ENCODE results near the gene RELA. TPM values are rescaled to one million over a fixed set of nuclear protein-coding genes. Genes with fewer than 3 reads are reported as not detected.

RELA gene
- polyA plus RNA-seq, 4 donors = 32.2 to 46.9 (median 36.7) TPM

DNA sequence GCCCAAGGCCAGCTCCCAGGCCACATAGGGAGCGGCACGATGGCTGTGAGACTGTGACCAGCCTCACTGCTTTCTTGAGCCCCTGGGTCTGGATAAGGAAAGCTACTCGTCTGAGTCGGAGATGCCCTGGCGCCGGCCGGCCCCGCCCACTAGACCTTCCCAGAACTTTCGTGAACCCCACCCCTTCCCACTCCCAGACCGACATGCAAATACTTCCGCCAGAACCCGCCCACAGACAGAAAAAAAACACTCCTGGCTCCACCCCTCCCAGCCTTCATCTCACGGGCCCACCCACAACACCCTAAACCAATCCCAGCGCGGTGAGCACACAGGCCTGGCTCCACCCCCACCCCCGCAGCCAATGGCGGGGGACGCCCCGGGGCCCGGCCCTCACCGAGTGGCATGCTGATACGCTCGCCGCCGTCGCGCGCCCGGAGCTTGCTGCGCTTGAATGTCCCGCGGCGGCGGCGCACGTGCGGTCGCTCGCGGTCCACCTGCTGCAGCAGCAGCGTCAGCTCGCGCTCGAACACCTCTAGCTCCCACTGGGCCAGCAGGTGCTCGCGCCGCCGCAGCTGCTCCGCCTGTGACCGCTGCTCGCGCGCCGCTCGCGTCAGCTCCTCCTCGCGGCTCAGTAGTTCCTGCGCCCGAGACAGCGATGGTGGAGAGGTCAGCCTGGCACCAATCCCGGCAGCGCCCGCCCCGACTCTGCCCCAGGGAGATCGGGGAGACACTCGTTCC is 55.7 kb downstream of the RELA start:
- Histone ChIP-seq H3K9me3 (ENCODE audit: control insufficient read depth in 2 of 2, insufficient read depth in 1 of 2, low read depth in 1 of 2, low read length in 1 of 2) (no peaks in the 10 kb centered on the region), H3K36me3 (ENCODE audit: control insufficient read depth in 3 of 3, insufficient read depth in 2 of 3, low read depth in 1 of 3, low read length in 3 of 3) (peaks cover 23 to 96% (median 30%) of the 10 kb centered on the region in 3 donors), H3K4me3 (ENCODE audit: low read depth in 1 of 3, low read length in 3 of 3) (no peak overlapping the region), H3K27ac (ENCODE audit: low read depth in 1 of 3, low read length in 2 of 3) (peak overlapping the region in 2 of 3 donors; percentile 9 to 78), H3K27me3 (ENCODE audit: control insufficient read depth in 3 of 3, insufficient read depth in 3 of 3, low read length in 3 of 3) (no peaks in the 10 kb centered on the region), H3K4me1 (ENCODE audit: control insufficient read depth in 3 of 3, insufficient read depth in 2 of 3, low read depth in 1 of 3, low read length in 2 of 3) (peaks cover 0 to 36% (median 6%) of the 10 kb centered on the region in 3 donors)
- peak; percentile 70 to 91 for DNase-seq
- no peak for FAIRE-seq
- WGBS, 3 donors = 55 to 81% (median 70%) methylated on average over 67 of the region's 67 CpGs

DNA sequence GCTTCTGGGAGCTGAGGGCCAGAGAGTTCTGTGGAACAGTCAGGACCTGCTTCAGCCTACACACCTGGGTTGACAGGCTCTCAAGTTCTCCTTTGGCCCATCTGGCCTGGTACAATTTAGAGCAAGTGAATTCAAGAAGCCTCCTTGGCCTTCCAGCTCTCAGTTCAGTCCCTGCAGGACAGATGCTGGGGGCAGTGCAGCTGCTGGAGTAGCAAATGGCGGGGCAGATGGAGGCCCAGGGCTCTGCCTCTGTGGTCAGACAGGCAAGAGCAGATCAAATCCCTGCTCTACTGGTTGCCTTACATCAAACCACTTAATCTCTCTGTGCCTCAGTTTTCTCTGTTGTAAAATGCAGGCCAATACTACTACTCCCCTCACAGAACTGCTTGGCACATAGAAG is 58.5 kb downstream of the RELA start:
- H3K9me3 ChIP-seq (ENCODE audit: control insufficient read depth in 2 of 2, insufficient read depth in 1 of 2, low read depth in 1 of 2, low read length in 1 of 2) = no peaks in the 10 kb centered on the region
- DNase-seq = no peak
- no peak for FAIRE-seq
- no peak overlapping the region for H3K27ac ChIP-seq (ENCODE audit: low read depth in 1 of 3, low read length in 2 of 3)
- H3K36me3 ChIP-seq (ENCODE audit: control insufficient read depth in 3 of 3, insufficient read depth in 2 of 3, low read depth in 1 of 3, low read length in 3 of 3) = peaks cover 23 to 92% (median 30%) of the 10 kb centered on the region in 3 donors
- no peaks in the 10 kb centered on the region for H3K27me3 ChIP-seq (ENCODE audit: control insufficient read depth in 3 of 3, insufficient read depth in 3 of 3, low read length in 3 of 3)
- no peak overlapping the region for H3K4me3 ChIP-seq (ENCODE audit: low read depth in 1 of 3, low read length in 3 of 3)
- H3K4me1 ChIP-seq (ENCODE audit: control insufficient read depth in 3 of 3, insufficient read depth in 2 of 3, low read depth in 1 of 3, low read length in 2 of 3) = peaks cover 0 to 13% (median 0%) of the 10 kb centered on the region in 3 donors
- 92 to 100% (median 94%) methylated on average over 1 of the region's 1 CpG for WGBS, 3 donors

Other genes with a start within 250 kb of the RELA start
- 1,000 to 10,000 TPM in 2 of 4 donors, 100 to 1,000 TPM in 2; 256 to 3,420 (median 1,041) TPM for gene NEAT1, start 240.1 kb downstream of the RELA start, polyA plus RNA-seq
- gene MALAT1, start 163.9 kb downstream of the RELA start, polyA plus RNA-seq = 100 to 1,000 TPM; 155 to 454 (median 226) TPM
- 10 to 100 TPM; 46.7 to 76.9 (median 61.0) TPM for gene SCYL1, start 137.8 kb downstream of the RELA start, polyA plus RNA-seq
- 10 to 100 TPM in 3 of 4 donors, 1 to 10 TPM in 1; 6.5 to 77.6 (median 21.3) TPM for gene LTBP3, start 104.6 kb downstream of the RELA start, polyA plus RNA-seq
- gene ZNRD2, start 92.4 kb downstream of the RELA start, polyA plus RNA-seq = 10 to 100 TPM; 27.7 to 49.2 (median 35.0) TPM
- gene FAM89B, start 90.4 kb downstream of the RELA start, polyA plus RNA-seq = 10 to 100 TPM; 15.9 to 39.2 (median 33.4) TPM
- 100 to 1,000 TPM in 1 of 4 donors, 10 to 100 TPM in 3; 36.1 to 131 (median 62.4) TPM for gene EHBP1L1, start 86.9 kb downstream of the RELA start, polyA plus RNA-seq
- 10 to 100 TPM in 1 of 4 donors, under 1 TPM in 2, not detected in 1; 0.84 to 31.1 (median 0.89) TPM for gene KCNK7, start 67.1 kb downstream of the RELA start, polyA plus RNA-seq
- 100 to 1,000 TPM in 2 of 4 donors, 10 to 100 TPM in 2; 66.4 to 180 (median 126) TPM for gene MAP3K11, start 48.7 kb downstream of the RELA start, polyA plus RNA-seq
- gene PCNX3, start 47.1 kb downstream of the RELA start, polyA plus RNA-seq = 10 to 100 TPM; 12.7 to 27.5 (median 22.1) TPM
- gene SIPA1, start 24.8 kb downstream of the RELA start, polyA plus RNA-seq = 10 to 100 TPM; 21.7 to 45.2 (median 33.1) TPM
- gene KAT5, start 49.3 kb upstream of the RELA start, polyA plus RNA-seq = 10 to 100 TPM; 63.9 to 76.7 (median 71.1) TPM
- 10 to 100 TPM; 36.9 to 65.1 (median 50.2) TPM for gene RNASEH2C, start 57.9 kb upstream of the RELA start, polyA plus RNA-seq
- gene AP5B1, start 118.1 kb upstream of the RELA start, polyA plus RNA-seq = 10 to 100 TPM in 1 of 4 donors, 1 to 10 TPM in 3; 6.9 to 17.3 (median 9.1) TPM
- gene OVOL1, start 124.1 kb upstream of the RELA start, polyA plus RNA-seq = 10 to 100 TPM; 11.9 to 41.3 (median 20.1) TPM
- 1 to 10 TPM in 3 of 4 donors, under 1 TPM in 1; 0.54 to 4.0 (median 1.8) TPM for gene SNX32, start 171.0 kb upstream of the RELA start, polyA plus RNA-seq
- 1,000 to 10,000 TPM in 3 of 4 donors, 100 to 1,000 TPM in 1; 854 to 2,084 (median 1,613) TPM for gene CFL1, start 195.3 kb upstream of the RELA start, polyA plus RNA-seq
- gene MUS81, start 197.5 kb upstream of the RELA start, polyA plus RNA-seq = 100 to 1,000 TPM in 1 of 4 donors, 10 to 100 TPM in 3; 45.3 to 118 (median 73.8) TPM
- 10 to 100 TPM in 2 of 4 donors, 1 to 10 TPM in 2; 4.7 to 18.0 (median 12.1) TPM for gene EFEMP2, start 209.9 kb upstream of the RELA start, polyA plus RNA-seq
- 1 to 10 TPM in 2 of 4 donors, under 1 TPM in 2; 0.43 to 3.5 (median 1.1) TPM for gene CTSW, start 216.9 kb upstream of the RELA start, polyA plus RNA-seq
- gene FIBP, start 225.6 kb upstream of the RELA start, polyA plus RNA-seq = 100 to 1,000 TPM in 2 of 4 donors, 10 to 100 TPM in 2; 57.6 to 131 (median 86.9) TPM
- gene CCDC85B, start 227.8 kb upstream of the RELA start, polyA plus RNA-seq = 10 to 100 TPM in 2 of 4 donors, 1 to 10 TPM in 2; 6.5 to 32.5 (median 13.3) TPM
- 1 to 10 TPM in 3 of 4 donors, under 1 TPM in 1; 0.04 to 5.2 (median 1.9) TPM for gene FOSL1, start 237.5 kb upstream of the RELA start, polyA plus RNA-seq